GM21360 (cell line): ENCODE measurements around the gene AIFM3.

Experiments used
- ATAC-seq: cut with Tn5 transposase; IDR thresholded peaks from one replicate; pipeline ENCODE4 v1.9.1; 2021; ENCODE audit warnings: mild to moderate bottlenecking, moderate library complexity; ENCODE audit not compliant: unreplicated experiment

AIFM3 gene

GRCh38 chr22:20990184-20991180 lies 23.4 kb downstream of the AIFM3 start:
- no peak for ATAC-seq

- no peak for ATAC-seq
These were observed 24.4 kb downstream of the AIFM3 start for GRCh38 chr22:20991252-20992055.

- ATAC-seq = no peak
These were observed 25.0 kb downstream of the AIFM3 start for GRCh38 chr22:20992056-20992442.

GRCh38 chr22:20992456-20993303 lies 25.6 kb downstream of the AIFM3 start:
- ATAC-seq = no peak

GRCh38 chr22:20993304-20994127 lies 26.5 kb downstream of the AIFM3 start:
- ATAC-seq = no peak

- ATAC-seq = no peak
These were observed 27.3 kb downstream of the AIFM3 start for GRCh38 chr22:20994128-20994901.

- ATAC-seq = no peak
These were observed 27.8 kb downstream of the AIFM3 start for GRCh38 chr22:20994902-20995241.

GRCh38 chr22:20995329-20996030 lies 28.4 kb downstream of the AIFM3 start:
- no peak for ATAC-seq

- ATAC-seq = no peak
These were observed 29.0 kb downstream of the AIFM3 start for GRCh38 chr22:20996031-20996410.

- ATAC-seq = no peak
These were observed 29.8 kb downstream of the AIFM3 start for GRCh38 chr22:20996598-20997535.

- ATAC-seq = no peak
These were observed 30.6 kb downstream of the AIFM3 start for GRCh38 chr22:20997536-20998257.

GRCh38 chr22:20998411-20999336 lies 31.6 kb downstream of the AIFM3 start:
- no peak for ATAC-seq

- no peak for ATAC-seq
These were observed 32.5 kb downstream of the AIFM3 start for GRCh38 chr22:20999350-21000206.

- ATAC-seq = no peak
These were observed 33.3 kb downstream of the AIFM3 start for GRCh38 chr22:21000207-21000986.
